HepG2 (cell line): ENCODE data around the gene TBC1D19. TPM values are rescaled to one million over a fixed set of nuclear protein-coding genes. Genes with fewer than 3 reads are reported as not detected.

ENCODE experiments used
- ATAC-seq: fragments of 200-7000 bp; cut with Tn5 transposase; 3 replicates; pipeline ENCODE4 v1.9.1; 2020; ENCODE audit warnings: mild to moderate bottlenecking, moderate library complexity
- BruUV-seq: library from RNA; stranded (reverse); fragments of 400-500 nt; replicated peaks from 2 replicates; lab custom pipeline; 2021; lab: Mats Ljungman, UMichigan
- CTCF ChIA-PET: fragments of 300-600 bp; formaldehyde crosslinking; extraction: SDS; loops from one replicate; lab custom pipeline; 2021; ENCODE audit warnings: low total read pairs, inconsistent platforms, low intra/inter-chr PET ratio; lab: Yijun Ruan, JAX
- POLR2A ChIA-PET: fragments of 350-600 bp; sonication (Branson Sonifier 250); formaldehyde crosslinking; loops from one replicate; lab custom pipeline; 2020; ENCODE audit warnings: antibody characterized with exemption, inconsistent platforms; lab: Yijun Ruan, JAX
- DNase-seq: peaks from one replicate; pipeline ENCODE4 v3.0.0-alpha.2; 2015; ENCODE audit warnings: low spot score
- FAIRE-seq: peaks from 3 replicates; lab custom pipeline; 2011; peaks lifted over from hg19 to GRCh38; lab: Jason Lieb, UNC
- H2AFZ ChIP-seq: one replicate; pipeline ENCODE4 v1.6.1; 2011; ENCODE audit warnings: low read length, inconsistent platforms
- H3K27ac ChIP-seq: fragments of 300-600 bp; 3 replicates; pipeline ENCODE4 v1.8.0; 2011; ENCODE audit warnings: mixed run types, mild to moderate bottlenecking, mixed read lengths, low read length, inconsistent platforms; ENCODE audit not compliant: insufficient read depth; ENCODE audit errors: extremely low read length
- H3K27me3 ChIP-seq, 2 experiments: fragments of 200-600 bp in 1 of 2; 2 replicates in 1 of 2; 3 replicates in 1 of 2; pipeline versions ENCODE4 v1.6.0 to v1.8.0; 2011; ENCODE audit warnings: low read length in 2 of 2, mild to moderate bottlenecking in 2 of 2, moderate library complexity in 2 of 2, inconsistent platforms in 1 of 2; ENCODE audit not compliant: insufficient read depth in 2 of 2, control insufficient read depth in 1 of 2
- H3K36me3 ChIP-seq, 2 experiments: fragments of 200-600 bp in 1 of 2; replicated peaks in 1 of 2; 2 replicates in 1 of 2; 3 replicates in 1 of 2; pipeline versions ENCODE4 v1.5.1 to v1.8.0; 2011; ENCODE audit warnings: low read length in 2 of 2, inconsistent platforms in 1 of 2; ENCODE audit not compliant: insufficient read depth in 2 of 2, control insufficient read depth in 1 of 2
- H3K4me1 ChIP-seq: 2 replicates; pipeline ENCODE4 v1.5.1; 2012; ENCODE audit warnings: low read length, inconsistent platforms; ENCODE audit not compliant: insufficient read depth
- H3K4me2 ChIP-seq: 2 replicates; pipeline ENCODE4 v1.6.0; 2011; ENCODE audit warnings: low read depth, low read length, inconsistent platforms
- H3K4me3 ChIP-seq, 3 experiments: fragments of 200-600 bp in 1 of 3; sonication (generic), shearing (Covaris generic) in 1 of 3; replicated peaks in 1 of 3; 2 replicates each; pipeline ENCODE4 v1.5.1; 2011 to 2016; ENCODE audit warnings: low read length in 3 of 3, inconsistent platforms in 2 of 3, low read depth in 2 of 3, mild to moderate bottlenecking in 2 of 3, control low read depth in 1 of 3, mixed read lengths in 1 of 3; ENCODE audit not compliant: insufficient read depth in 1 of 3
- H3K79me2 ChIP-seq: one replicate; pipeline ENCODE4 v1.6.1; 2011; ENCODE audit warnings: low read length, inconsistent platforms; ENCODE audit not compliant: insufficient read depth
- H3K9ac ChIP-seq: 2 replicates; pipeline ENCODE4 v1.6.0; 2011; ENCODE audit warnings: mild to moderate bottlenecking, low read depth, low read length, inconsistent platforms; ENCODE audit not compliant: insufficient read depth
- H3K9me3 ChIP-seq: 2 replicates; pipeline ENCODE4 v1.5.1; 2012; ENCODE audit warnings: mild to moderate bottlenecking, low read length
- H4K20me1 ChIP-seq: 2 replicates; pipeline ENCODE4 v1.6.0; 2011; ENCODE audit warnings: inconsistent platforms, mild to moderate bottlenecking, low read length, moderate library complexity; ENCODE audit not compliant: insufficient read depth
- AGO1 ChIP-seq: fragments of 200-400 bp; formaldehyde crosslinking; IDR thresholded peaks from 2 replicates; pipeline ENCODE4 v1.6.1; 2017; ENCODE audit warnings: mild to moderate bottlenecking, low read depth, low read length, moderate library complexity; ENCODE audit not compliant: poor library complexity, severe bottlenecking
- BCL6 ChIP-seq: IDR thresholded peaks from 2 replicates; pipeline ENCODE4 v1.6.1; 2016; ENCODE audit warnings: missing genetic modification reagents, missing compliant biosample characterization
- DNMT3B ChIP-seq: conservative IDR thresholded peaks from 2 replicates; pipeline ENCODE4 v1.6.1; 2016; ENCODE audit warnings: missing biosample characterization, control low read depth
- NFYB ChIP-seq: sonication (generic); formaldehyde crosslinking; IDR thresholded peaks from 2 replicates; pipeline ENCODE4 v1.4.0; 2020; ENCODE audit warnings: missing genetic modification reagents
- ZFP36L1 ChIP-seq: sonication (generic); formaldehyde crosslinking; IDR thresholded peaks from 2 replicates; pipeline ENCODE4 v1.8.0; 2022; ENCODE audit warnings: mild to moderate bottlenecking, missing genetic modification reagents, moderate library complexity
- ZNF224 ChIP-seq: sonication (generic); formaldehyde crosslinking; IDR thresholded peaks from 2 replicates; pipeline ENCODE4 v1.5.0; 2020; ENCODE audit warnings: mild to moderate bottlenecking, missing genetic modification reagents
- ZNF30 ChIP-seq: sonication (generic); formaldehyde crosslinking; IDR thresholded peaks from 2 replicates; pipeline ENCODE4 v1.5.0; 2020; ENCODE audit warnings: mild to moderate bottlenecking, missing genetic modification reagents
- WGBS: methylation state at CpG from one replicate; pipeline ENCODE4 v1.1.6; 2017; ENCODE audit warnings: low lambda C conversion rate; 5-methylcytosine and 5-hydroxymethylcytosine counted together
- in situ Hi-C: cut with HindIII; loops from 2 replicates; pipeline ENCODE4 v1.10.0; 2017; ENCODE audit warnings: low pct_unique_long_range_greater_than_20kb; ENCODE audit not compliant: extremely low pct_ligation_motif_present
- intact Hi-C: fragments of 100-400 bp; cut with micrococcal nuclease; formaldehyde crosslinking; loops from one replicate; pipeline ENCODE4 v1.10.0; 2022; ENCODE audit not compliant: unreplicated experiment
- polyA plus RNA-seq, 8 experiments: library from polyadenylated mRNA; depleted of rRNA in 3 of 8; stranded (reverse) in 7 of 8; unstranded in 1 of 8; fragments of >200 nt; fragmentation: Illumina TruSeq in 4 of 8; extraction: Trizol in 4 of 8; gene quantifications; 2 replicates each; pipeline versions ENCODE4 v1.2.1 to v1.2.3, GENCODE V29; 2011 to 2016; ENCODE audit warnings: low read depth in 4 of 8, missing spikeins in 1 of 8, mixed read lengths in 1 of 8; ENCODE audit not compliant: insufficient read depth in 1 of 8
- total RNA-seq, 5 experiments: library from RNA; depleted of rRNA; stranded (reverse); fragments of >200 nt; fragmentation: Illumina TruSeq; extraction: Trizol; gene quantifications; 2 replicates each; pipeline ENCODE4 v1.2.3, GENCODE V29; 2016; ENCODE audit warnings: low read depth in 1 of 5
- TF ChIP-seq, protein P1 (sequence below): sonication (generic); formaldehyde crosslinking; IDR thresholded peaks from 2 replicates; pipeline ENCODE4 v1.5.0; 2020; ENCODE audit warnings: mild to moderate bottlenecking, missing genetic modification reagents
- TF ChIP-seq, protein P2 (sequence below): sonication (generic); formaldehyde crosslinking; IDR thresholded peaks from 2 replicates; pipeline ENCODE4 v1.4.0; 2020; ENCODE audit warnings: missing genetic modification reagents

Gene TBC1D19
- total and polyA plus RNA-seq, 2 of the 13 experiments (the other 11 are each of a cell fraction or from before 2014, with no cell fraction given) = 1.6 to 3.5 TPM

DNA sequence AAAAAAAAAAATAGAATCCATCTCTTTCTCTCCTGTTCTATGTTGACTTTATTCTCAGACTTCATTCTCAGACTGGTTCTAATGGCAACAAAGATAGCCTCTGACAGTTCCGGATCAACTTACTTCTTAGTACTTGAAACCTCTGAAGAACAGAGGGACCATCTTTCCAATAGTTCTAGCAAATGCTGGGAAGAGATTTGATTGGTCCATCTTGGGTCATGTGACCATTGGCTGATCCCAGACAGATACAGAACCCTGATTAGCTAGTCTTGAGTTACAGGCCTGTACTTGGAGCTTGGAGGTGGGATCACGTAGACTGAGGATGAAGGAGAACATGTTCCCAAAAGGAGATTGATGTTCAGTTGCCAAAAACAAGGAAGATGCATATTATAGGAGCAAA lies 209.9 kb downstream of the TBC1D19 start:
- H3K4me2 ChIP-seq = no peak overlapping the region
- CTCF ChIA-PET = no interaction called here
- TF ChIP-seq BCL6 (CRISPR knock-in tag) (no peak), NFYB (CRISPR knock-in tag) (0 out of 2 replicates have a peak, but pooled peaks have one; percentile 17)
- TF ChIP-seq, all 625 proteins: peak for 1
- Histone ChIP-seq H3K27ac (no peak overlapping the region), H4K20me1 (no peaks in the 10 kb centered on the region), H3K27me3 (peaks cover 2 to 7% of the 10 kb centered on the region in 2 experiments; a peak in 2 of 5 replicates), H3K9me3 (no peaks in the 10 kb centered on the region), H3K79me2 (no peaks in the 10 kb centered on the region), H3K4me3 (no peak overlapping the region), H3K4me1 (peaks cover under 1% of the 10 kb centered on the region; the same call in 1 of the 2 replicates), H3K36me3 (no peaks in the 10 kb centered on the region), H3K9ac (no peak overlapping the region), H2AFZ (no peak overlapping the region)
- in situ Hi-C loops = loop anchor here (25.0 kb wide), 1 partner anchor 219 kb away; no protein-coding TSS in a partner anchor
- 64% methylated on average over 2 of the region's 2 CpGs for WGBS
- ATAC-seq (no peak), FAIRE-seq (no peak), DNase-seq (no peak)
- intact Hi-C loops = no loop called here
- POLR2A ChIA-PET = no interaction called here
- no TSS peak for BruUV-seq

DNA sequence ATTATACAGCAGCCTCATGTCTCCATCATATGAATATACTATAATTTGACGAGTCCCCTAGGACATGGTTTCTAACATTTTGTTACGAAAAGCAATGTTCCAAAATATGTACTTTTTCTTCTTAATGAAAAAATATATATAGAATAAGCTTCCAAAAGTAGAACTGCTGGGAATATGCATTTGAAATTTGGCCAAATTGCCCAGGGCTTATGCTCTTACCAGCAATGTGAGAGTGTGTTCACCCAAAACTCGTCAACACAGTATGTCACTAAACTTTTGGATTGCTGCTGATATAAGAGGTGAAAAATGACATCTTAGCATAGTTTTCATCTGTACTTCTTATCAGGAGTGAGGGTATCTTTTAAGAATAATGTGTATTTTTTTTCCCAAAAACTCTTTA lies 212.2 kb downstream of the TBC1D19 start:
- no peak overlapping the region for H2AFZ ChIP-seq
- no peak for ATAC-seq
- DNase-seq = no peak
- 20% methylated on average over 3 of the region's 3 CpGs for WGBS
- no peak for TF ChIP-seq AGO1
- no peak for TF ChIP-seq DNMT3B
- TF ChIP-seq, protein P1, sequence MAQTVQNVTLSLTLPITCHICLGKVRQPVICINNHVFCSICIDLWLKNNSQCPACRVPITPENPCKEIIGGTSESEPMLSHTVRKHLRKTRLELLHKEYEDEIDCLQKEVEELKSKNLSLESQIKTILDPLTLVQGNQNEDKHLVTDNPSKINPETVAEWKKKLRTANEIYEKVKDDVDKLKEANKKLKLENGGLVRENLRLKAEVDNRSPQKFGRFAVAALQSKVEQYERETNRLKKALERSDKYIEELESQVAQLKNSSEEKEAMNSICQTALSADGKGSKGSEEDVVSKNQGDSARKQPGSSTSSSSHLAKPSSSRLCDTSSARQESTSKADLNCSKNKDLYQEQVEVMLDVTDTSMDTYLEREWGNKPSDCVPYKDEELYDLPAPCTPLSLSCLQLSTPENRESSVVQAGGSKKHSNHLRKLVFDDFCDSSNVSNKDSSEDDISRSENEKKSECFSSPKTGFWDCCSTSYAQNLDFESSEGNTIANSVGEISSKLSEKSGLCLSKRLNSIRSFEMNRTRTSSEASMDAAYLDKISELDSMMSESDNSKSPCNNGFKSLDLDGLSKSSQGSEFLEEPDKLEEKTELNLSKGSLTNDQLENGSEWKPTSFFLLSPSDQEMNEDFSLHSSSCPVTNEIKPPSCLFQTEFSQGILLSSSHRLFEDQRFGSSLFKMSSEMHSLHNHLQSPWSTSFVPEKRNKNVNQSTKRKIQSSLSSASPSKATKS (CRISPR knock-in tag) = no peak
- no peak for TF ChIP-seq ZFP36L1 (CRISPR knock-in tag)
- TF ChIP-seq, protein P2, sequence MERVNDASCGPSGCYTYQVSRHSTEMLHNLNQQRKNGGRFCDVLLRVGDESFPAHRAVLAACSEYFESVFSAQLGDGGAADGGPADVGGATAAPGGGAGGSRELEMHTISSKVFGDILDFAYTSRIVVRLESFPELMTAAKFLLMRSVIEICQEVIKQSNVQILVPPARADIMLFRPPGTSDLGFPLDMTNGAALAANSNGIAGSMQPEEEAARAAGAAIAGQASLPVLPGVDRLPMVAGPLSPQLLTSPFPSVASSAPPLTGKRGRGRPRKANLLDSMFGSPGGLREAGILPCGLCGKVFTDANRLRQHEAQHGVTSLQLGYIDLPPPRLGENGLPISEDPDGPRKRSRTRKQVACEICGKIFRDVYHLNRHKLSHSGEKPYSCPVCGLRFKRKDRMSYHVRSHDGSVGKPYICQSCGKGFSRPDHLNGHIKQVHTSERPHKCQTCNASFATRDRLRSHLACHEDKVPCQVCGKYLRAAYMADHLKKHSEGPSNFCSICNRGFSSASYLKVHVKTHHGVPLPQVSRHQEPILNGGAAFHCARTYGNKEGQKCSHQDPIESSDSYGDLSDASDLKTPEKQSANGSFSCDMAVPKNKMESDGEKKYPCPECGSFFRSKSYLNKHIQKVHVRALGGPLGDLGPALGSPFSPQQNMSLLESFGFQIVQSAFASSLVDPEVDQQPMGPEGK (CRISPR knock-in tag) = no peak
- TF ChIP-seq ZNF30 (CRISPR knock-in tag) = no peak
- no peak for TF ChIP-seq ZNF224 (CRISPR knock-in tag)
- BruUV-seq = no TSS peak
- no peaks in the 10 kb centered on the region for H3K79me2 ChIP-seq
- H3K4me2 ChIP-seq = no peak overlapping the region
- CTCF ChIA-PET = no interaction called here
- POLR2A ChIA-PET = no interaction called here
- H3K36me3 ChIP-seq = no peaks in the 10 kb centered on the region
- no peaks in the 10 kb centered on the region for H3K9me3 ChIP-seq
- H4K20me1 ChIP-seq = no peaks in the 10 kb centered on the region
- intact Hi-C loops (no loop called here), in situ Hi-C loops (loop anchor here (25.0 kb wide), 1 partner anchor 216 kb away; no protein-coding TSS in a partner anchor)
- H3K4me3 ChIP-seq = no peak overlapping the region
- H3K4me1 ChIP-seq = no peaks in the 10 kb centered on the region
- no peak overlapping the region for H3K9ac ChIP-seq
- FAIRE-seq = no peak
- peaks cover under 1 to 4% of the 10 kb centered on the region in 2 experiments; a peak in 2 of 5 replicates for H3K27me3 ChIP-seq
- H3K27ac ChIP-seq = no peak overlapping the region
